GM06990 (cell line): ENCODE data around the gene PBX1.

Experiments
- DNase-seq: peaks from one replicate; pipeline ENCODE4 v3.0.0-alpha.2; 2011; ENCODE audit not compliant: insufficient read length; ENCODE audit errors: extremely low read depth
- H3K27me3 ChIP-seq: replicated peaks from 2 replicates; pipeline ENCODE4 v1.6.0; 2011; ENCODE audit warnings: low read length; ENCODE audit not compliant: control insufficient read depth, insufficient read depth
- H3K36me3 ChIP-seq: 2 replicates; pipeline ENCODE4 v1.5.1; 2011; ENCODE audit warnings: low read length; ENCODE audit not compliant: control insufficient read depth, insufficient read depth
- H3K4me3 ChIP-seq: replicated peaks from 2 replicates; pipeline ENCODE4 v1.5.1; 2011; ENCODE audit warnings: low read depth, mild to moderate bottlenecking, control low read depth, low read length
- TF ChIP-seq, protein P1 (sequence below): IDR thresholded peaks from 2 replicates; pipeline ENCODE4 v1.5.1; 2011; ENCODE audit warnings: low read length, control low read depth, mild to moderate bottlenecking, inconsistent platforms; ENCODE audit not compliant: insufficient read depth, poor library complexity, severe bottlenecking

The PBX1 gene

GRCh38 chr1:164857439-164857838 lies 298.5 kb downstream of the PBX1 start:
- TF ChIP-seq, protein P1, sequence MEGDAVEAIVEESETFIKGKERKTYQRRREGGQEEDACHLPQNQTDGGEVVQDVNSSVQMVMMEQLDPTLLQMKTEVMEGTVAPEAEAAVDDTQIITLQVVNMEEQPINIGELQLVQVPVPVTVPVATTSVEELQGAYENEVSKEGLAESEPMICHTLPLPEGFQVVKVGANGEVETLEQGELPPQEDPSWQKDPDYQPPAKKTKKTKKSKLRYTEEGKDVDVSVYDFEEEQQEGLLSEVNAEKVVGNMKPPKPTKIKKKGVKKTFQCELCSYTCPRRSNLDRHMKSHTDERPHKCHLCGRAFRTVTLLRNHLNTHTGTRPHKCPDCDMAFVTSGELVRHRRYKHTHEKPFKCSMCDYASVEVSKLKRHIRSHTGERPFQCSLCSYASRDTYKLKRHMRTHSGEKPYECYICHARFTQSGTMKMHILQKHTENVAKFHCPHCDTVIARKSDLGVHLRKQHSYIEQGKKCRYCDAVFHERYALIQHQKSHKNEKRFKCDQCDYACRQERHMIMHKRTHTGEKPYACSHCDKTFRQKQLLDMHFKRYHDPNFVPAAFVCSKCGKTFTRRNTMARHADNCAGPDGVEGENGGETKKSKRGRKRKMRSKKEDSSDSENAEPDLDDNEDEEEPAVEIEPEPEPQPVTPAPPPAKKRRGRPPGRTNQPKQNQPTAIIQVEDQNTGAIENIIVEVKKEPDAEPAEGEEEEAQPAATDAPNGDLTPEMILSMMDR: no peak
- DNase-seq: no peak
- H3K4me3 ChIP-seq: no peak overlapping the region
- no peaks in the 10 kb centered on the region for H3K27me3 ChIP-seq
- H3K36me3 ChIP-seq: no peaks in the 10 kb centered on the region

DNA sequence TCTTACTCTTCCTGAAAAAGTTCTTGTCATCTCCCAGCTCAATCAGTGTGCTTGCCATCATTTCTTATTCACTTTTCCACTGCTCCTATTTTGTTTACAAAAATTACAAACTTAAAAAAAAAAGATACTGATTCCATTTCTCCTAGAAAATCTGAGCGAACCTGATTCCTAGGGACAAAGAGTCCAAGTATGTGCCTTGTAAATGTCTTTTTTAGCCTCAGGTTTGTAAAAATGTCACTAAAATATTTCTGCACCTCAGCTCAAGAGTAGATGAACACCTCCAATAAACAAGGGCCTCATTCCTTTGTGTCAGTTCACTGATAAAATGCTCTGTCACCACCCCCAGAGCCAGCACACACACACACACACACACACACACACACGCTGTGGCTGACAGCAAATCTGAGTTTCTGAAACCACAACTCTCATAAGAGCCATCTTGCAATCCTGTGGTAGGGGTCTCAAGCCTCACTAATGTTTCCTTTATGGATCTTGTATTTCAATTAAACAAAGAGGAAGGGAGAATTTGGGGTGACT lies 299.2 kb downstream of the PBX1 start:
- no peaks in the 10 kb centered on the region for H3K27me3 ChIP-seq
- TF ChIP-seq, protein P1: no peak
- no peaks in the 10 kb centered on the region for H3K36me3 ChIP-seq
- DNase-seq: no peak
- no peak overlapping the region for H3K4me3 ChIP-seq

GRCh38 chr1:164861632-164862031 lies 302.6 kb downstream of the PBX1 start:
- no peak for DNase-seq
- no peak overlapping the region for H3K4me3 ChIP-seq
- H3K36me3 ChIP-seq: no peaks in the 10 kb centered on the region
- 0 out of 2 replicates have a peak, but pooled peaks cover 1% of the 10 kb centered on the region for H3K27me3 ChIP-seq
- TF ChIP-seq, protein P1: no peak

GRCh38 chr1:164863056-164863455 lies 304.1 kb downstream of the PBX1 start:
- H3K27me3 ChIP-seq: 0 out of 2 replicates have a peak, but pooled peaks cover 1% of the 10 kb centered on the region
- H3K4me3 ChIP-seq: no peak overlapping the region
- H3K36me3 ChIP-seq: no peaks in the 10 kb centered on the region
- TF ChIP-seq, protein P1: no peak
- DNase-seq: no peak

GRCh38 chr1:164864161-164864560 lies 305.2 kb downstream of the PBX1 start:
- TF ChIP-seq, protein P1: no peak
- Histone ChIP-seq H3K27me3 (0 out of 2 replicates have a peak, but pooled peaks cover 1% of the 10 kb centered on the region), H3K4me3 (no peak overlapping the region), H3K36me3 (no peaks in the 10 kb centered on the region)
- DNase-seq: no peak

DNA sequence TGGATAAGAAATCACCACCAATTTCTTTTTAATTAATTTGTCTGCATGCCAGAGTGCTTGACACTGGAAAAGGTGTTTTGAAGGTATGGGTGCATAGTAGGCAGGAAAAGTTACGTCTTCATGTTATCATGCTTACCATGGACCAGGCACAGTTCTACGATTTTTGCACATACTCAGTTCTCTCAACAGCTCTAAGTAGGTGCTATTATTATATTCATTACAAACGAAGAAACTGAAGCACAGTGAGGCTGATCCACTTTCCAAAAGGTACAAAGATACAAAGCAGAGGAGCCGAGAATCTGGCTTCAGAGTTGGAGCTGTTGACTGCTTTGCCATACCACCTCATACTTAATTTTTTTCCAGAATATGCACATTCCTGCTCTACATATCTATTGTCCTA lies 306.4 kb downstream of the PBX1 start:
- TF ChIP-seq, protein P1: no peak
- H3K36me3 ChIP-seq: no peaks in the 10 kb centered on the region
- DNase-seq: no peak
- H3K4me3 ChIP-seq: no peak overlapping the region
- 0 out of 2 replicates have a peak, but pooled peaks cover 1% of the 10 kb centered on the region for H3K27me3 ChIP-seq
